Umbilical cord (tissue), 2 donors: Measurements from ENCODE around the gene KIRREL1. TPM values are rescaled to one million over a fixed set of nuclear protein-coding genes. Genes with fewer than 3 reads are reported as not detected.

Experiments
- DNase-seq: peaks from one replicate; pipeline ENCODE4 v3.0.0-alpha.2; 2015; ENCODE audit warnings: low spot score
- total RNA-seq: library from RNA; depleted of rRNA; stranded (reverse); fragments of >200 nt; gene quantifications from one replicate; pipeline ENCODE4 v1.2.3, GENCODE V29; 2014; ENCODE audit warnings: low replicate concordance; ENCODE audit not compliant: insufficient read depth

Gene KIRREL1
- total RNA-seq, 1 donor from 2014 or later: 89.1 TPM

DNA sequence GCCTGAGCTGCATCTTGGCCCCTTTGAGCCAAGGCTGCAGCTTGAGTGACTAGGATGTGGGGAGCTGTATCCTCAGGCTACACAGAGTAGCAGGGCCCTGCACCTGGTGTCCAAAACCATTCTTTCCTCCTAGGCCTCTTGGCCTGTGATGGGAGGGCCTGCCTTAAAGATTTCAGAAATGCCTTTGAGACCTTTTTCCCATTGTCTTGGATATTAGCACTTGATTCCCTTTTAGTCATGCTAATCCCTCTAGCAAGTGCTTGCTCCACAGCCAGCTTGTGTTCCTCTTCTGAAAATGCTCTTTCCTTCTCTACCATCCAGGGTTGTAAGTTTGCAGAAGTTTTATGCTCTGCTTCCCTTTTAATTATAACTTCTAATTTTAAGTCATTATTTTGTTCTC, 21.7 kb upstream of the KIRREL1 start:
- DNase-seq: no peak

DNA sequence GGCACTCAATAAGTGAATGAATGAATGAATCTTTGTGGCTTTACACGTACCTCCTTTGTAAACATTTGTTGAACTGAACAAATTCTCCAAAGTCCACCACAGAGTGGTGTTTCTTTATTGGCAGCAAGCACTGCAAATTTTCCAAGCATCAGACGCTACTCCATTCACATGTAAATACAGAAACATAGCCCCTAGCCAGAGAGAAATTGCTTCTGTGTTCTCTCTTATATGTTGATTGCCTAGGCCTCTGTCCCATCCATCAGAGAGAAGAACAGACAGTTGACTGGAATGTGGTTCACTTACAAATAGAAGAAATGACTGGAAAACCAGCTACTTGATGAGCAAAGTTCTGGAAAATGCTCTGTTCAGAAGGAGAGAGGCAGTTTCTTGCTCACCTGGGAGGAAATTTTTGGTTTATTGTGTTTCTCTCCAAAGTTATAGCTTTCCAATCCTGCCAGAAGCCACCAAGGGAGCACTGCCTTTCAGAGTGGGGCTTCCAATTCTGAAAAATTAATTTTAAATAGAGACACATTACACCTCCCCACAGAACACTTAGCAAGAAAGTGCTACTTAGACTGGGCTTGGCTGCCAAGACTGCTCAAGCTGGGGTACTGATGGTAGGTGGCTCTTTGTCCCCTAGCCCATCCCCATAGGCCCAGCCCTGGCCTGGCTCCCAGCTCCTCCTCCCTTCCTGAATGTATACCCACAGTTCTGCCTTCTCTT, 18.1 kb upstream of the KIRREL1 start:
- DNase-seq: no peak

DNA sequence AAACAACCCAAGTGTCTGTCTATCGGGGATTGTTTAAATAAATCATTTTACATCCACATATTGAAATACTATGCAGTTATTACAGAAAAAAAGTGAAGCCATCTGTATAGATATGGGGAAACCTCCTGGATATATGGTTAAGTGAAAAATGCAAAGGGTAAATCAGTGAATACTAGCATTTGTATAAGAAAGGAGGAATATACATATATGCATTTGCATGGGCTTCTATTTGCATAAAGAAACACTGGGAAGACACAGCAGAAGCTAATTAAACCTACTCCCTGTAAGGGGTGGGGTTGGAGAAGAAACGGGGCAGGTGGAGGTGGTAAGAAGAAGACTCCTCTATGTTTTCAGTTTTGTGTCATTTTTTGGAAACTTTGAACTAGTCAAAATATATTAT, 16.6 kb upstream of the KIRREL1 start:
- DNase-seq: no peak

DNA sequence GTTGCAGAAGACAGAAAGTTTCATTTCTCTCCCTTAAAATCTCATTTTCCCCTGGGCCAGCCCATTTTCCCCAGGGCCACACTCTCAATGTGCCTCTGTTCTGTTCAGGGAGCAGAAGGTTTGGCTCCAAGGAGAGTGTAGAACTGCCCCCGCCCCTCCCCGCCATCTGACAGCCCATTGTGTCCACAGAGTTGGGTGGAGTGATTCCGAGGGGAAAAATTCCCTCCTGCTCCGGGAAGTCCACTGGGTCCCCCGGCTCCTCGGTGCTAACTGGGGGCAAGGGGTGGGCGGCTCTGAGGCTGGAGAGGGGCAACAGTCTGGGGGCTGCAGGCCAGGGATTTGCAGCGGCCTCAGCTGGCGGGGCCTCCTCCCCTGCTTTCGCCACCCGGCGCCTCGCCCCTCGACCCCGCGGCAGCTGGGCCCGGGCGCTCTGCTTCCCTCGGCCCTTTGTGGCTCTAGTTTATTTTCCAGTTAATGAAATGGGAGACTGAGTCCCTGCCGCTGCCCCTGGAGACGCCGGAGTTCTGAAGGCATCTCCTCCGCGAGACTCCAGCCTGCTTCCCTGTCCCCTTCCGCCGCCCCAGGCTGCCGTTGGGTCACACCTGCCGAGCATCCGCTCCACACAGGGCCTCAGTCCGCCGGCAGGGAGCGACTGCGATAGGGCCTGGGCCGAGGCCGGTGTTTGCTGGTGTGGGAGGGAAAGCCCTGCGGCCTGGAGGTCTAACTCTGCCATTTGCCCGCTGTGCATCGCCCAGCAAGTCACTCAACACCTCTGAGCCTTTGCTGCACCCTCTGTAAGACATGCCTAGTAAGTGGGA, 14.7 kb upstream of the KIRREL1 start:
- no peak for DNase-seq

DNA sequence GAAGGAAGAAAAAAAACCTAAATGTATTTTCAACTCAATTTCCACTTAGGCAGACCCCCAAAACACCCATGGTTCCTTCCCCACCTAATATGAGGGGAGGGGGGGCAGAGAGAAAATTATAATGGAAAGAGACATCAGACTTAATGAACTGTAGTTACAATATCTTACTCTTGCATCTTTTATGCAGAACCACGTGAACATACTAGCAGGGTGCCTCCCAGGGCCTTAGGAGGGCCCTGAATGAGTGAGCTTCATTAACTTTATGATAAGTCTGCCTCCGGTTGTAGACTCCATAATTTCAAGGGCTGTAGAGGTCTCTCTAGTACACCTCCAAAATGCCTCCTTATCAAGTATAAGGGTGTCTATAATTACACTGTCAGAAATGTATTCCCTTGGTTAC, 11.3 kb upstream of the KIRREL1 start:
- no peak for DNase-seq

DNA sequence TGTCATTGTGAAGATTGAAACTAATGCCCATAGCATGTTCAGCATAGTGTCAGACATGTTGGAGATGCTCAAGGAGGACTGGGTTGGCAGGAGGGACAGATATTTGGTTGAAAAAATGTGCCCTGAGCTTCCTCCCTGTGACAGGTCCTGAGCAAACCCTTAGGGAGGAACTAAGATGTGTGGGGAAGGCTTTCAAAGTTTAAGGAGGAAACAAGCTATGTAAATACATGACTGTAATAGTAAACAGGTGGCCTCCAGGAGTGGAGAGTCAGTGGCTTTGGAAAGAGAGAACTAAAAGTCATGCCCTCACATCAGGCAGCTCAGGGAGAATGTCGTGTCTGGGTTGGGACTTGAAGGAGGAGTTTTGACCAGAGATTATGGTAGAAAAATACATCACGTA, 9.7 kb upstream of the KIRREL1 start:
- no peak for DNase-seq

DNA sequence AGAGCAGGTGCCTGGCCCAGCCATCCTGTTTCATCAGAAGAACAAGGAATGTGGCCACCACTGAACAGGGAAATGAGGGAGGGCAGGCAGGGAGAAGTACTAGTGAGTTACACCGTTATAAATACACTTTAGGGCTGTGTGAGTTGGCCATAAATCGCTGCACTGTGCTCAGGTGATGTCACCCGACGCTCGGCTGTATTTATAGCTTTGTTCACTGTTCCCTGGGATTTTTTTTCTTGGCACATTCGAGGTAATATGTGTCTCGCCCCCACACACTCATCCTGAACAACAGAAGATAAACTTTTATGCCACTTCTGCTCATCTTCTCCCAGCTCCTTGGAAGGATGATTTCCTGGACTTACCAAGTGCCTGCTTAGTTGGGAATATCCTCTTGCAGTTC, 9.0 kb upstream of the KIRREL1 start:
- no peak for DNase-seq

DNA sequence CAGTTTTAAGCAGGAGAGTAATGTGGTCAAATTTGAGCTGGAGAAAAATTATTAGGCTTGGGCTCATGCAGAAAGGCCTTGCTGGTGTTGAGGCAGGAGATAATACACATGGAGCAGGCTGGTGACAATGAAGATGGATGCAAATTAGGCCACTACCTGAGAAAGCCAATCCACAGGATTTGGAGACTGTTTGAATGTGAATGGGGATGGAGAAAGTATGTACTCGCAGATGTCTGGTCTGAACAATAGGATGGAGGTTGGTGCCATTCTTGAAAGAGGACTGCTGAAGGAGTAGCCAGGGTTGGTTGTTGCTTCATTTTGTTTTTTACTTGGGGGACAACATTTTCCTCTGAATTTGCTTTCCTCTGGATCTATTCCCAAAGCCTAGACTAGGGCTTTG, 8.0 kb upstream of the KIRREL1 start:
- no peak for DNase-seq

DNA sequence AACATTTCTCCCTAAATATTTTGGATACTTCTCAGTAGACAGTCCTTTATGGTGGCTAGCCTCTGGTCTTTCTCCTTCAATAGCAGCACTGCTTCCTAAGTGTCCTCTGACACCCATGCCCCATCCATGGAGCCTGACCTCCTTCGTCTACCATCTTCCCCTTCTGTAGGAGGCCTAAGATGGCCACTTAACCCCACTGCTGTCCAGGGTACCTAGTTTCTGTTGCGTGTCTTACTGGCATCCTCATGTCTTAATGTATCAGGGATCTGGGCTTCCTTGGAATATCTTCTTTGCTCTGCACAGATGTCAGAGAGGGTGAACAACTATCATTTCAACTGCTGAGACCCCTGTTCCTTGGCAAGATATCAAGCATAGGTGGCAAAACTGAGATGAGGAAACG, 5.4 kb upstream of the KIRREL1 start:
- no peak for DNase-seq

DNA sequence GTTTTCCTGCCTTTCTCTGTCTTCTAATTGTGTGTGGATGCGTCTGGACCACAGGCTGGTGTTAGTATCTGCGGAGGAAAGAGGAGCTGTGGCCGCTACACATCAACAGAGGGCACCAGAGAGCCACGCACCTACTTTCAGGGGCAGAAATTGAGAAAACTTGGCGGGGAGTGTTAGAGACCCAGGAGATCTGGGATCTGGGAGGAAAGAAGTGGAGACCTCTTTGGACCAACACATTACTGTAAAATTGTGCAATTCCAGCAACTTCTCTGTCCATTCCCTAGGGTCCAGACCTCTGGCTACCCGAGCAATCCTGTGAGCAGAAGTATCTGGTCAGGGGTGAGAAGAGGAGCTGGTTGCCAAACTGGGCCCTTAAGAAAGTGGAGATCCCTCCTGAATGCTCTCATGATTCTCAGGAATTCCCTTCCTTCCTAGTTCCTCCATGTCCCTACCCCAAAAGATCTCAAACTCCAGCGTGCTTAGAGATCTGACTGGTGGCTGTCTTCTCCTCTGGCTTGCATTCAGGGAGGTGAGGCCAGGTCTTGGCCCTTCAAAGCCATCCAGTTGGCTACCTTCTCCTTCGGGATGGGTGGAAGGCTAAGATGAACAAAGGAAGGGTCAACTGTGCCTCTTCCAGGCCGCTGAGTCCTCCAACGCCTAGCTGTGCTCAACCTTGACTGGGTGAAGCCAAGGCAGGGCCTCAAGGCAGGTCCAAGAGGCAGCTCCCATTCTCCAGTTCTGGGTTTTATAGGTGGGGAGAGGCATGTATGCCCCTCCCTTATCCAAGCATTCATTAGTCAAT, 1.2 kb upstream of the KIRREL1 start:
- DNase-seq: peak; percentile 84

DNA sequence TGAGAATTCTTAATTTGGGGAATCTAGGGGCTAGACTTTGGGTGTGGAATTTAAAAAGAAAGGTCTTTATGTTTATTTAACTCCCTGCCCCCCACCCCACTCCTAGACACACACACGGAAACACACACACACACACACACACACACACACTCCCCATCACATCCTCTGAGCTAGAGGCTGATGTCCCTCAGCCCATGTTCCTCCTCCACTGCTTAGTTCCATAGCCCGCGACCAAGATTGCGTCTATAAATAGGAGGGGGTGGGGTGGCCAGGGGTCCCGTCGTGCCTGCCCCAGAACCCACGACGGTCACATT, 655 bp upstream of the KIRREL1 start:
- peak; percentile 56 for DNase-seq

DNA sequence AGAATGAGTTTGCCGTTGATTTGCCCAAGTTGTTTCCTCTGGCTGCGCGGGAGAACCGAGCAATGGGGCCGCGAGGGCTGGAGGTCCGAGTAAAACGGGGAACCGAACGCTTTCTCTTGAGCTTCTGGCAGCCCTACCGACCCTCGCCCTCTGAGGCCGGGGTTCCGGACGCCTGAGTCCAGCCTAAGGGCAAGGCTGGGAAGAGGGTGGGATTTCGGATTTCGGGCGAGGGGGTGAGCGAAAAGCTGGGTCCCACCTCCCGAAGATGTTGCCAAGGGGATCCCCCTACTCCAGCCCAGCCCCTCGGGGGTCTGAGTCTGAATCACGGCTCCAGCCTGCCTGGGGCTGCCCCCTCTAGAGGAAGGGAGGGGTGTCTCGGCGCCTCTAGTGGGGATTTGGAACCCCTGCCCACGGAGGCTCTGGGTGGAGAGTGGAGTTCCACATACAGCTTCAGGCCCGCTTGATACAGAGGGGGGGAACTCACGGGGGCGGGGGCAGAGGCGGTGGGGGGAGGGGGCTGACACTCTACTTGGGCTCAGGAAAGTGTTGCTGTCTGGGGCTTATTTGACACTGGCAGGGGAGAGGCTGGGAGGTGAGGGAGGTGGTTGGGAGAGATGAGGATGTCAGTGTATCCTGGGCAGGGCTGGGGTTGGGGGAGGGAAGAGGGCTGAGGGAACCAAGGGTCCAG, 617 bp downstream of the KIRREL1 start:
- DNase-seq: peak; percentile 57

DNA sequence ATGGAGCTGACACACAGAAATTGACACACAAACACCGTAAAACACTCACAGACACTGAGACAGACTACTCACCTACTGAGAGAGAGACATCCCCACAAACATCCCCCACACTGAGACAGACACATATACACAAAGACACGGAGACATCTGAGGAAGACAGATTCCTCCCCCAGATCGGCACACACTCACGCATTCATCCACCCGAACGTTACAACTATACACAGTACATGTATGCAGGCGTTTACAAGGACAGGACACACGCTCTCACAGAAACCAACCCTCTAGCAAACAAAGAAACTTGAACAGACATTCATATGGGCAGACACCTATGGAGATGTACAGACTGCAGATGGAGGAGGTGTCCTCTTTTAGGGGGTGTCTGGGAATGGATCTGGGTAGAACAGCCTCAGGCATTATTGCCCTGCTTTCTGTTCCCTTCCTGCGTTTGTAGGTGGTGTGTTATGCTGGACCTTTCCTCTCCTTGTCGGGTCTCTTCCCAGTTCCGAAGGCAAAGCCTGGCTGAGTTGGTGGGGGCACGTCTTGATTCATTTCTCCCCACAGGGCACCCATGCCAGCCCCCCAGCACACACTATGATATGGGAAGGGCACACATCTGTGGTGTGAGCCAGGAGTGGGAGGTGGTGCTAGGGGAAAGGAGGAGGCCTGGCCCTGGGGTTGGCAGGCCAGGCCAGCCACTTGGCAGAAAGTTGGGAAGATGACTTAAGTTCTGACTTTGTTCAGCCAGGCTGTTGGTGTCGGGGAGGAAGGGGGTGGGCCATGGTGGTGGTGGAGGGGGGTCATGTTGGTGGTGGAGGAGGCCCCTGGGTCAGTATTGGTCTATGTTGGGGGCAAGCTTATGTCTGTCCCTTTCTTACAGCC, 1.5 kb downstream of the KIRREL1 start:
- DNase-seq: peak; percentile 77

DNA sequence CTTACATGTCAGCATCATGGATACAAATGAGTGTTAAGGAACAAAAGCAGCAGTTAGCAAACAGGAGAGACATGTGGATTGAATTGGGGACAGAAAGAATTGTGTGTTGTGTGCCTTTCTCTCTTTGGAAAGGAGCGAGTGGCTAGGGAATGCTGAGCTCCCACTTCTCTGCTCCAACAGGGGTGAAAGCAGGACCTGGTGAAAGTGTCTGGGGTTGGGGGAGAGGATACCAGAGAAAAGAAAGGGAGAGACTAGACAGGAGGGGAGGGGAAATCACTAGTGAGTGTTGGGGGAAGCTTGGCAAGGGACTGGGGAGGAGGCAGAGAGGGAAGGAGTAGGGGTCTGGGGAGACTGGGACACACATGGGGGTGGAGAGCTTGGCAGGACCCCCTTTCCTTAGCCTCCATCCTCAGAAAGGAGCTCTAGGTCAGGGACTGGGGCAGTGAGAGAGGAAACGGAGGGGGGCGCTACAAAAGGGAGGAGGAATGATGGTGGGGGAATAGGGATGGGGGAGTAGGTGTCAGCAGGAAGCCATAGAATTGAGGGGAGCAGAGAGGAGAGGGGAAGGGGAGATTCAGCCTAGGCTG, 2.2 kb downstream of the KIRREL1 start:
- no peak for DNase-seq

DNA sequence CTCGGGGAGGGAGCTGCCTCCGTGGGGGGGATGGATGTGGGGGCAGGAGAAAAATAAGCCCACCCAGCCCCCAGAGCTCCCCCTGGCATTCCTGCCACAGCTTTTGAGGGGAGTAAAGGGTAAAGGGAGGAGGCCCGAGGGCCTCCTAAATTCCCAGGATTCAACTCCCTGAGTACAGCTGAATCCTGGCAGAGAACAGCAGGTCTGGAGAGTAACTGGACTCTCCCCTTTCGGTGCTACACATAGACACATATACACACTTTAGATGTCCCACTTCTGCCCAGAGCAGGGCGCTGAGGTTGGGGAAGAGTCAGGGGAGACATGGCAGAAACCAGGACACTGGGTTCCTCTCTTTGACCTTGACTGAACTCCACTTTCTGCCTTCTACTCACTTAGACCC, 3.0 kb downstream of the KIRREL1 start:
- peak; percentile 66 for DNase-seq

DNA sequence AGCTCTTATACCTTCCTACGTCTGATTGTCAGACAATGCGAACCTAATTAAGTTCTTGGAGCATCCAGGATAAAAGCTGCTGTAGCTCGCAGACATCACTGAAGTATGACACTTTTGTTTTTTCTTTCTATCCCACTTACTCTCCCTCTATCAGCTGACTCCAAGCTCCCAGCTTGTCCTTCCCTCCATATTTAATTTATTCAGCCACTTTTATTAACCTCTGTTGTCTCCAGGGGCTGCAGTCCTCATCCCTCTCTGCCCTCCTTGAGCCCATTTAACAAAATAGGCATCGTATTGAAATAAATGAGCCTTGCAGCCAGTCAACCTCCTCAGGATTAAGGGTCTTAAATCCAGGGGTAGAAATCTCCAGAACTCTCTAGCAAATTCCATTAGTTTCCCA, 7.1 kb downstream of the KIRREL1 start:
- DNase-seq: no peak

DNA sequence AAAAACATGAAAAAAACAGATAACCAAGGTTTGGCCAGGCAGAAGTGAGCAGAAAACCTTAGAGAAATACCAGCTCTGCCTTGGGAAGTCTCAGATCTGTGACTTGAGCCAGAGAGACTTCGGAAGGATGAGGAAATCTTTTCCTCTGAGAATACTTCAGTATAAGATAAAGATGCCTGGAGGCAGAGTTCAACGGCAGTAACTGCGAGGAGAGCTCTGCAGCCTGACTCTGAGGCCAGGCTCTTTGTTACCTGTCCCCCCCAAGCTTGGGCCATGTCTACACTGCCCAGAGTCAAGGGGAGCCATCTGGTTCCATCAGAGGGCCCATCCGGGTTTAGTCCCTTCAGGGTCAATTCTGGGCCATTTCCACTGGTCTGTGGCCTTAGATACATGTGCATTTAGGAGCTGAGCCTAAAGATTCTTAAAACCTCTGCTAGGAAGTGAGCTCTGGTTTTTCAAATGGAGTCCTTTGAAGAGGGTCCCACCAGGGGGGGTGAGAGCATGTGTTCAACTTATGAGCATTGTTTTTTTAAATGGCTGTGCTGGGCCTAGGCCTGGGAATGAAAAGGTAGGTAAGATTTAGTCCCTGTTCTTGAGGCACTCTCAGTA, 8.7 kb downstream of the KIRREL1 start:
- peak; percentile 85 for DNase-seq

DNA sequence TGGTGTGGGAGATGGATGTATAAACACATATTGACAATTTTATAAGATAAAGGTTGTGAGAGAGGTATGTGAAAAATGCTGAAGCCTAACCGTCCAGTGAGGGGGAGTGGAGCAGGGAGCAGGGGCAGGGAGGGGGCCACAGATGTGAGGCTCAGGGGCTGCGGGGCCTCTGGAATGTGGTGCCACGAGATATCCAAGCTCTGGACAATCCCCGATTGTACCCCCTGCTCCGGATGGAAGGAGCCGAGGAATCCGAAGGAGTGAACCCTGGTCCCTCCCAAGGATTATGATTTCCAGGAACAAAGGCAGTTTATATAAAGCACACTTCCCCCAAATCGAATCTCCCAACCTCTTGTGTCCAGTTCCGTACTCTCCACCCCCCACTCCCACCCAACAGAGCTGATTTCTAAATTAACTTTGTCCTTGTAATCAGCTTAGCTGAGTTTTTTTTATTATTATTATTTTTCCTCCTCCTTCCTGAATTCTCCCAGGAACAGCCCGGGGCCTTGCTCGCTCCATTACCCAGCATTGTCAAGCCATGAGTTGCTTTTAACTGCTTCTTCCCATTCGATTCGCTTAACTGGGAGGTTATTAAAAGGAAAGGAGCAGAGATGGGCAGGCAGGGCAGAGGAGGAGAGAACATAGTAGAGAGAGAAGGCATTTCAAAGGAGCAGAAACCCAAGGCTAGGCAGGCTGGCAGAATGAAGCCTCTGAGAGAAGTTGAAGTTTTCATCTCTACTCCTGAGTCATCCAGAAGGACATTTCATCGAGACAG, 9.4 kb downstream of the KIRREL1 start:
- peak; percentile 75 for DNase-seq

DNA sequence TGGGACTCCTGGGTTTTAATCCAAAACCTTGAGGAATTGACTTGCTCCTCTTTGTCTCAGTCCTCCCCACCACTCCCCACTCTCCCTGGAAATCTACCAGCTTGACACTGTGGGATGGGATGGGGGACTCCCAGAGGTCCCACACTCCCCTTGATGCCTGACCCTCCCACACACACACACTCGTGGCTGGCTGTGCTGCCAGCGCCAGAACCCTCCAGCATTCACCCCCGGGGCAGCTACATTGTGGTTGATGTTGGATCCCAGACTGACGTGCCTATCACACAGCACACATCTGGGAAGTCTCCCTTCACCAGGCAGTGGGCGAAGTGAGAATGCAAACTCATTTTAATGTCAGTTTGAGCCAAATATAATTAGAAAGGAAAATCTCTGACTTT, 10.0 kb downstream of the KIRREL1 start:
- no peak for DNase-seq
